GM19372 (cell line): ENCODE results near the gene GAREM1.
"Not testable (repeated sequence)": the region's sequence is repeated elsewhere in the genome, so short reads cannot be mapped to it uniquely, and the experiment has no call there.

ENCODE experiments used
- ATAC-seq: cut with Tn5 transposase; IDR thresholded peaks from one replicate; pipeline ENCODE4 v1.9.1; 2021; ENCODE audit warnings: mild to moderate bottlenecking, low read depth, moderate library complexity; ENCODE audit not compliant: unreplicated experiment

Gene GAREM1

DNA sequence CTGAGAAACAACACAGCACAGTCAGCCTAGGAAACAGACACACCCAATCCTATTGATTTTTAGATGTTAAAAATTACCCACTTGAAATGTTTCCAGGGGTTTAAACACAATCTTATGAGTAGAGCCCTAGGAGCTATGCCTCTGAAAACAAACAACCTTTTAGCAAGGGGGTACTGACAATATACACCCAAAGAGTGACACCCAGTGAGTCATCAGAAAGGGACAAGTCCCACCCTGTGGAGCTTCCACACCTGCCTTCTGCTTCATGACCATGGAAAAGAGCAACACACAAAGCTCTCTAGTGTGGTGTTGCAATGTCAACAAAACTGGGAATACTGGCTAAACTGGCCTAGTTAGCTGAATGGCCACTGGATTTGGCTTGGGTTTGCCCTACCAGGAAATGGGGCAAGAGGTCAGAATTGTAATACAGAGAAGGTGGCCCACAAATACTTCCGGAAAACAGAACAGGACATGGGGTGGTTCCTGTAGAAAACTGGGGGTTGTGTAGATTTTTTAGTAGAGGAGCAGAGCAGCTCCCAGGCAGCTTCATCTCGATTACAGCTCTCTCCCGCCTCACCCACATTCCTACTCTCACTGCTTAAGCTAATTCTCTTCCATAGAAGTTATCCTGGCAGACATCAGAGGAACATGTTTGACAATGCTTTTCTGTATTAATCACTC is 98.2 kb downstream of the GAREM1 start:
- no peak for ATAC-seq

DNA sequence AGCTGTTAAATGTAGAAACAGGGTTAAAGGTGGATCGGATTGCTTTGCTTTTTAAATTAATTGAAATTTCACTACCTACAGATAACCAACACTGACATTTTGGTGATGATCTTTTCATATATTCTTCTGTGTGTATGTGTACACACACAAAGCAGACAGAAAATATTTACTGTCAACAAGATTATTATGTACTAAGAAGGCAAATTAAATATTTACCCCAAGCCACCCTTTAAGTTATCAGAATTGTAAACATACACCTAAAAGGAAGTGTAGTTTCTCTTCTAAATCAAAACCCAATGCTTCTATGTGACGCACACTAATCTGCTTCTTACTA is 98.7 kb downstream of the GAREM1 start:
- ATAC-seq, result no peak

DNA sequence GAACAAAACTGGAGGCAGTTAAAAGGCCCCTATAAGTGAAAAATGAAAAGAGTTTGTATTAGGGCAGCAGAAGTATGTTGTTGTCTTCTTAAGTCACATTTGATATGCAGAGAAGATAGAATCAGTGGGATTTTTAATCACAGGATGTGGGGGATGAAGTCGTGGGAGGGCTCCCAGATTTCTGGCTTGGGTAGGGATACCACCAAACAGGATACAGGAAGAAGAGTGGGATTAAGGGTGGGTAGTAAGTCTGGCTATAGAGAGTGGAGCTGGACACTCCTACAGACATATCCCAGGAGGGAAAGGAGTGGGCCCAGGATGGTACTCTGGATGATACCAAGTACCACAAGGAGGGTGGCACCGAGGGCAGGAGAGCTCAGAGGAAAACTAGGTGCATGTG is 99.3 kb downstream of the GAREM1 start:
- no peak for ATAC-seq

DNA sequence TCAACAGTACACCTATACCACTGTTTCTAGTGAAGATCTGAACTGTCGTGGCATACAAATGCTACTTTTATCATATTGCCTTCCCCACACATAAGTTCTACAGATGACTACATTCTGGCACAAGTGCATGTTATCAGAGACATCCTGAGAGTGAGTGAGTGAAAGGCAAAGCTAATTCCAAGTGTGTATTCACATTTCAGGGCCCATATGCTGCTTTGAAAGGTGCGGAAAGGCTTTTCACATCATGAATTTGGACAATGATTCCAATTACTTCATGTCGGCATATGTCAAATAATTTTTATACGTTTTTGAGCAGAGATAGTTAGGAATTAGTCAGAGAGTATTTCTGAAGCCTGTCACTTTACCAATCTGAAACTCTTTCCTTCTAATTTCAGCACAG is 101.7 kb downstream of the GAREM1 start:
- no peak for ATAC-seq

DNA sequence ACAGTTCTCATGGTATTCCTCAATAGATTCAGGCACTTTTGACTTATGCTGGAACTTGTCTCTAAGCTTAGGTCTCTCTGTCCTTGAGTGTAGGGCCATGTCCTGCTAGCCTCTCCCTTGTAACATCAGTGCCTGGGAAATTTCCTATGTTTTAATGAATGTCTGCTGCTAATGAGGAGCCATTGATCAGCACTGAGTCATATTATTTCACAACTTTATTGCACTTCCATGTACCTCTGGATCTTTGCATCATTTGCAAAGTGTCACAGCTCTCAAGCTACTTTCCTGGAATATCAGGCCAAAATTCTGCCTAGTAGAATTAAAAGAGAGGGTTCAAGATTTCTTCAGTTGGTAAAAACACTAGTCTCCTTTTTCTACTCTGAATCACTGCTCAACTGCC is 102.5 kb downstream of the GAREM1 start:
- ATAC-seq, result no peak

DNA sequence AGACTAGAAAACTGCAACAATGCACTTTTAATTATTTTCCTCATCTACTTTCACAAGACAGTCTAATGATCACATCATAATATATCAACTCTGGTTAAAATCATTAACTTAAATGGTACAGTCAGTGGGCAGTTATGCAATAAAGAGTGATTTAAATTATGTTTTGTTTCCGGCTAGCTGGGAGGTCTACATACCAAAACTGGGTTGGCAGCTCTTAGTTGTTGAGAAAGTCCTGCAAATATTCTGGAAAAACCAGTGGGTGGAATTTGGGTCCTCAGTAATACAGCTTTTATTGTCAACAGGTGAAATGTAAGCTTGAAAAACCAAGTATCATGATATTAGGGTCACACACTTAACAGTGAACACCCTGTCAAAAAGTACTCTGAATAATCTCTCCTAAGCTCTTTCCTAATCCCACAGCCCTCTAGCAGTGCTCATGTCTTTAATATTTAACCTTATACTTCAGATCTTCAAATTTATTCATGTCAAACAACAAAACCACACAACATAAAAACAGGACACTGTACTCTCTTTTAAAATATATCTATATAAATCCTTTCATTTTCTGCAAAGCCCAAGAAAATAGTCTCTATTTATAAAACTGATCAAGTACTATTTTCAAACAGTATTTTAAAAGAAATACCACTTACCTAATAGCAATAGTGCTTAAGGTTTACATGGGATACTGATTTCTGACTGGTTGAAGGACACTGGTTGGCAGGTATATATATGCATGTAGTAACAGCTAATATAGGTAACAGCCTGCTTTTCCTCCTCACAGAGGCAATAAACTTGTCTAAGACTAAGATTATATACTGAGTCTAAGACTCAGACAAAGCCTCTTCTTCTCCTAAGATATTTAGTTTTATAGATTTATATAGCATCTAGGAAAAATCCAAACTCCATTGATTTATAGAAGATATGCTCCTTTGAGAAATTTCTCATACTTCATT is 103.8 kb downstream of the GAREM1 start:
- no peak for ATAC-seq

DNA sequence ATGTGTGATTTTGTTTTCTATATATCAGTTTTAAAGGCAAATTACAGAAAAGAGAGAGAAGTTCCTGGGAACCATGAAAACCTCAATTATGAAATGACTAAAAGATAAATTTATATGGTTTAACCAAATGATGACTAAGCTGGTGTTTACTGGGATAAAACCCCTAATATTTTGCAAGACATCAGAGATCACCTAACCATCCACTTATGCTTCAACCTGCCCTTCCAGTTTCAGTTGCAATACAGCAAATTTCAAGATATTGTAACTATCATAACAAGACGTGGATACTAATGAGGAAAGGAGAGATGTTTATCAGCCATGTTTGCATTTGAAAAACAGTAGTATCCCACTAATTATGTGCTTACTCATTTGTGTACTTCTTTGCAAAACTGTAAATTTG is 108.2 kb downstream of the GAREM1 start:
- no peak for ATAC-seq

DNA sequence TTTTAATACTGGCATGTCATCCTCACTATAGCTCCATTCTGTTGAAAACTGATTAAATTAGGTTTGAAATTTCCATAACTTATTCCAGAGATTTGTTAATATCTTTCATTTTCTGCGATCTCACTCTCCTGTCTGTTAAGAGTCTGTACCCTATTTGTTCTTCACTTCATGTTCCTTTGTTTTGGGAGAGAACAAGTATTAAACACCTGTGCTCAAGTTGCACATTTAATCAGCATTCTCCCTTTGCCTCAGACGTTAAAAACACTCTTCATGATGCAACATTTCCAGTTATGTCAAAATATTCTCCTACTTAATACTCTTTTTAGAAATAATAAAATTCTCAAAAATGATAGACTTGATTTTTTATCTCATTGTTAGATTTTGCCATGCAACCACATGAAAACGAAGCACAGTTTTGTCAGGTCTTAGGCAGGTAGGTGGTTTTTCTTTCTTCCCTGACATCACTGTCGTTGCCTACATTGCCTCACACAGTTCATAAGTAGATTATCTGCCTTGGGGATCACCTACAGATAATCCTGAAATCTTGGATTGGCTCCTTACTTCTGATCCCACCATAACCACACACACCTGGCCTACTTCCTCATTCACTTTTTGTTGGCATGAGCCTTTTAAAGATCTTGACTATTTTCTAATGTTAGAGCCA is 109.9 kb downstream of the GAREM1 start:
- no peak for ATAC-seq

DNA sequence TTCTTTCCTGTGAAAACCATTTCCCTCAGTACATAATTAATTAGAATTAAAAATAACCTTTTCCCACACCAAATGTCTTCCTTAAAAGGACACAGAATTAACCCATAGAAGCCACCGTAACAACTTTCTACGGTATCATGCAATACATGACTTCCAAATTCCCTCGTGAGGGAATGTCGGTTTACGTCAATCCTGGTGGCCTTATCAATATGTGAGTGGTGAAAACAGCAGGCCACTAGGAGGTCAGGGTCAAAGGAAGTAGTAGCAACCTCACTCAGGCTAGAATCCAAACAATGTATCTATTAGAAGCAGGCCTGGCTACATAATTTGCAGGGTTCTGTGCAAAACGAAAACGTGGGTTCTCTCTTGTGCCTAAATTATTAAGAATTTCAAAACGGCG is 112.2 kb downstream of the GAREM1 start:
- no peak for ATAC-seq

DNA sequence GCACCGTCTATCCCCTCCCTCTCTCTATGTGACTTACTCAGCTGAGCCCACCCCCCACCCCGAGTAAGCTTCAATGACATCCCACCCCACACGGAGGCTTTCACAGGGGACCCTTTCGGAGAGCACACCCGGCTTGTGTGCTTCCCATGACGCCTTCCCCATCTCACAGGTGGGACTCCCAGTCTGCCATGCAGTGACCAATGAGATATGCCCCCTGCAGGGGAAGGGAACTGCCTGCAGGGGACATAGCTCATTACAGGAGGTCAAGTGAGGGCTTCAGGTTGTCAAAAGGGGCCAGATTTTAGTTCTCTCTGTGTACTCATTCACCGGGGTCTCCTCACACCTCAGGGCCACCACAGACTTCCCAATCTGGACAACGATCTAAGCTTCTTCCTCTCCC is 112.6 kb downstream of the GAREM1 start:
- ATAC-seq, result no peak

DNA sequence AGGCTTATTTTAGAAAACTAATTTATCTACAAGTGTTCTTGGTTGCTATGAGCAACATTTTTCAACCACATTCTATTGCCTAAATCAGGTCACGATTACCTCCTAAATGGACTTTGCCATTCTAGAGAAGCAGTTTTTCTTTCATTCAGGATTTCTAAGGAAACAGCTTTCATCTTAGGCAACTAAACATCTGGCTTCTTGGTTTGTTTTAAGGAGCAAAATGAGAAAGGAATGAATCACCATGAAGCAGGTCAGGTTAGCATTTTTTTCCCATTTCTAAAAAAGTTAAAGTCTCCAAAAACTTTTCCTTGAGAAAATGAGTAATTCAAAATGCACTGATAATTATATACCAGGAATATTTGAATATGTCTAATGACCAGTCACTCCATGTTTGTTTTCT is 114.8 kb downstream of the GAREM1 start:
- ATAC-seq, result no peak

DNA sequence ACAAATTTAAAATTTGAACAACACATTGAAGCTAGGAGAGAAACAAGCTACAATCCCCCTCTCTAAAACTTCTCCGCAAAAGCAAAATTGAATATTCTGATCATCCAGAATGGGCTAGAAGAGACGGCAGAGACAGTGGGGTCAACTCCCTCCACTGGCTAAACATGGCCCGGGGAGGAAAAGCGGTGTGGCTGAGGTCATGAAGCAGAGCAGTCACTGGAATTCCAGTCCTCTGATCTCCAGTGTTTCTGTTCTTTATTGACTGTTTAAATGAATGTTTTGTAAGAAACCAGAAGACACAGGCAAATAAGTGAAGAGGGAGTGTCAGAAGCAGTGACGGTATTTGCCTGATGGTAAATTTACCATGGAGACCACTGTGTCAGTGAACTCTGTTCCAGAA is 116.2 kb downstream of the GAREM1 start:
- no peak for ATAC-seq

DNA sequence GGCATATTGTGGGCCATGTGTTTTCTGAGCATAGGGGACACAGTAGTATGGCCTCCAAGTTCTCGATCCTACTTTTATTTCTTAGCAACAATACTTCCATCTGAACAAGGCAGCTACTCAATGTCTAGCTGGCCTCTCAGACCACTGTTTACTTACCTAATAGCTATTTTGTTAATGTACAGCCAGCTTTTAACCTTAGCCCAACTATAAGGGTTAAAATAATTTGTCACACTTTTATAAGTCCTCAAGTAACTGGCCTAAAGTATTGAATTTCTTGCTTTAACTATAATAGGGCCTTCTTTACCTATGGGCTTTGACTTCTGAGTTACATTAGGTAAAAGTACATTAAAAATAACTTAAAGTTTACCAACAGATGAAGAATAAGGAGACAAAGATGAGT is 117.4 kb downstream of the GAREM1 start:
- ATAC-seq, result no peak

DNA sequence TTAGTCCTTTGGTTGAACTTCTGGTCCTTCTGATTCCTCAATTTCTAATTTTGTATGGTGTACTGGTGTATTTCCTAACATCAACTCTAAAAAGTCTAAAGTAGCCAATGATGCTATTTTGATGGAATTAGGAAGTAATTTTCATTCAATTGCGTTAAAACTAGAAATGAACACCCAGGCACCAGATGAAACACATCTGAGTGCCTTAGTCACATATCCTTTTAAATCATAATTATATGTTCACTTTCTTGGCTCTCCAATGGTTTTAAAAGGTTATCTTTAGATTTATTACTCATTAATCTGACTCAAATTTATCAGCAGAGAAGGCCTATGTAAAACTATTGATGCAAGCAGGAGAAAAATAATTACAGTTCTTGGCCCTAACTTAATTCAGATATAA is 119.7 kb downstream of the GAREM1 start:
- no peak for ATAC-seq

DNA sequence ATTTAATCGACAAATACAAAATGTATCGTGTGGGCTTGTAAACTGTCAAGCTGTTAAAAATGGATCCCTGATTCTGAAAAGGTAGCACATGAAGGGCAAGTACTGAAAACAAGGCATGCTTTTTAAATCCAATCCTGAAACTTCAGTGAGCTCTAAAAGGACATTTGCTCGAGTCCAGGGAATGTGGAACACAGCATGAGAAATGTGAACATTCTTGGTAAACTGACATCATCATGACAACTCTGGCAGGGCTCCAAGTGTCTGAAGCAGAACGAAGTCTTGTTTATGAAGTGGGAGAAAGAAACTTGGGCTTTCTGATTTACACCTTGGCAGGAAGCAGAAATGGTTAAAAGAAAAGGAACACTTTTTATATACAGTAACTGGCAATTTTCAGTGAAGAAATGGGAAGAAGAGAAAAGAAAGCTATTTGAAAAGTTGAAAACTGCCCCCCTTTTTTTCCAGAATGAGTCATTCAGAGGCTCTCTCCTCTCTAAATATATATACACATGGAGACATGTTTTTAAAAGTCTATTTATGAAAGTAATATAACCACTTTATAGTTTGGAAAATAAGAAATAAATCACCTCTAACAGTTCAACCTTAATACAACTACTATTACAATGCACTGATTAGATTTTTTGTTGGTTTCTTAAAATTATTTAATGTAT is 120.8 kb downstream of the GAREM1 start:
- no peak for ATAC-seq

DNA sequence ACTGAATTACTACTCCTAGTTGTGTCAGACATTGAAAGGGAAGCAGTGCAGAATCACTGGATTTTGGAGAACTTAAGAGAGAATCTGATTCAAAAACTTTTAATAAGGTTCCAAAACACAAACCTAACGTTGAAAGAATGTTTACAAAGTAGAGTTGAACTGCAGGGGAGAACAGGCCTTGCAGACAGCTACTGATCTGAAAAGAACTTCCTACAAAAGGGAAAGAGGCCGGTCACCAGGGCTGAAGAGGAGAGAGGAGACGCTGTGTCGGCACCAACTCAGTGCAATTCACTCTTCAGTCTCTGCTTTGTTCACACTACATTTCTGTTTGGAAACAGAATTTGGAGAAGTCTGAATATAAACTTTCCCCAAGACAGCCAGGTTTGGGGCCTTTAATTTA is 124.0 kb downstream of the GAREM1 start:
- no peak for ATAC-seq

DNA sequence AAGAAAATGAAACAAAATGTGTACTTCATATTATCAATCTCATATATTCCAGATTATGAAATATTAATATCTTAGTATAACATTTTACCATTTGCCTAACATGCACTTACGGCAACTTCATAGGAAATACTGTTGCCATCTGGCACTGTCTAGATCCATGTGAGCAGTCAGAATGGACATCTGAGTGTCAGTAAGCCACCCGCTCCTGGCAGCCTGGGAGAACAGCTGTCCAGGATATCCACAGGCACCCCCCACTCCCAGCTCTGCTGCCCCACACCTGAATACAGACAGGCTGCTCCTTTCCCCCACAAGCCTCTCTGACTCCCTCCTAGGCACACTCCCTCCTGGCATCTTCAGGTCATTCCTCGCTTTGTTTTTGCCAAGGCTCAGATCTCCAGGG is 127.0 kb downstream of the GAREM1 start:
- no peak for ATAC-seq

DNA sequence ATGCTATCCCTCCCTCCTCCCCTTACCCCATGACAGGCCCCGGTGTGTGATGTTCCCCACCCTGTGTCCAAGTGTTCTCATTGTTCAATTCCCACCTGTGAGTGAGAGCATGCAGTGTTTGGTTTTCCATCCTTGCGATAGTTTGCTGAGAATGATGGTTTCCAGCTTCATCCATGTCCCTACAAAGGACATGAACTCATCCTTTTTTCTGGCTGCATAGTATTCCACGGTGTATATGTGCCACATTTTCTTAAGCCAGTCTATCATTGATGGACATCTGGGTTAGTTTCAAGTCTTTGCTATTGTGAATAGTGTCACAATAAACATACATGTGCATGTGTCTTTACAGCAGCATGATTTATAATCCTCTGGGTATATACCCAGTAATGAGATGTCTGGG is 129.6 kb downstream of the GAREM1 start:
- not testable (repeated sequence) for ATAC-seq

DNA sequence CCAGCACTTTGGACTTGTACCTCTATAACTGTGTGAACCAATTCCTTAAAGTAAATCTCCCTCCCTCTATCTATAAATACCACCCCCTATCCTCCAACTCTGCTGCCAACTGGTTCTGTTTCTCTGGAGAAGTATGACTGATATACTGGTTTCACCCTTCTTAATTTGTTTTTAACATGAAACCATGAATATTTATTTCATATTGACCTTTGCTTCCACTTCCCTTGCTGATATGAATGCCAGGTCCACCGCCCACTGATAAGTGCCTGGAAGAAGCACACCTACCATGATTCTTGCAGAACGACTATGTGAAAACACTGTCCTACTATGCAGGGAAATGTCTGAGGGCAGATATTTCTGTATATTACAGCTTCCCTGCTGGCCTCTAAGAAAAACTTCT is 131.6 kb downstream of the GAREM1 start:
- ATAC-seq, result no peak

DNA sequence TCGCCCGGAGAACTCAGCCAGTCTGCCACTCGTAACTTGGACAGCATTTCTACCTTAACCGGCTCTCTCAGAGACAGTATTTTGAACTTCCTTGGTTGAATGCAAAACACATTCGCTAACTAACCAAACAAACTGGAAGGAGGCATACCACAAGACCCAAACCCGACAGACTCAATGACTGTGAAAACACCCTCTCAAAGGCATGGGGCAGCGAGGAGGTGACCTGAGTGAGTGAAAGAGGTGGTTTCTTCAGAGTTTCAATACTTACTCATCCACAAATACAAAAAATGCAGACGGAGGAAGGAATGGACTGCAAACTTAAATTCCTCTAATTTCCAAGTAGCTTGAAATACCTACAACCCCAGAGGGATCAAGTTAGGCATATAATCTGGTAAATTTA is 132.9 kb downstream of the GAREM1 start:
- no peak for ATAC-seq

DNA sequence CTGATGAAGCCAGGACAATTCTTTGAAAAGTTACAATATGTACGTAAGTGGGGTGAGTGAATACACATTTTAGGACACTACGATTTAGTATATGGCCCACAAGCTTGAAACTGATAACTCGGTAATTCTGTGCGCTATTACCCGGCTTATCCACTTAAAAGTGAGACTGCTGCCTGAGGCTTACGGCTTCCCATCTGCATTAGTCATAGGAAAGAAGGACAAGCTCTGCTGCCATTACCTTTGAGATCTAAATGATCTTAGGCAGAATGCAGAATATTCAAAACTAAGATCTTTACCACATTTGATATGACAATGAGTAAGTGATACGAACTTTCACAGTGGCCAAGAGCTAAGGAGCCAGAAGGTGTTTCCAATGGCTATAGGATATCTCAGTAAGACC is 133.3 kb downstream of the GAREM1 start:
- no peak for ATAC-seq
